HL-60/S4 treated with retinoic acid at 250 ng/mL for 4 days and 3 days (cell line): Measurements from ENCODE around the gene CREG2.
"Not testable (repeated sequence)": the region's sequence is repeated elsewhere in the genome, so short reads cannot be mapped to it uniquely, and the experiment has no call there.

Experiments used
- in situ Hi-C: fragments of 300-500 bp; cut with MboI; formaldehyde crosslinking; loops from 2 replicates; pipeline ENCODE4 v1.7.0; 2022; ENCODE audit warnings: low sequenced_read_pairs

The CREG2 gene

DNA sequence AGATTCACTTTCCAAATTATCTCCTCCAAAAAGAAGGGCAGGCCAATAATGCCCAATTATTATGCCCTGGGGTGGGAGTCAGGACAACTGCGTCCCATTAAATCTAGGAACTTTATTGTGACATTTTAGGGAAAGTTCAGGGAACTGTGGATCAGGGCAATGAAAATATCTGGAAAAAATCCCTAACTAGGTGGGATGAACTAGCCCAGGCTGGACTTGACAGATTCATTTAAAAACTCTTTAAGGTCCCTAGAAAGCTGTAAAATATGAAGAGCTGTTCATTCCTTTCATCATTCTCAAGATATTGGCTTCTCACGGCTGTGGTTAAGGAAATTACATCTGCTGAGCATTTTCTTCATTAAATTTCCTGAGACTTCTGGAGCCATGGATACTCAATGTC, 8.2 kb downstream of the CREG2 start:
- in situ Hi-C loops: no loop called here

DNA sequence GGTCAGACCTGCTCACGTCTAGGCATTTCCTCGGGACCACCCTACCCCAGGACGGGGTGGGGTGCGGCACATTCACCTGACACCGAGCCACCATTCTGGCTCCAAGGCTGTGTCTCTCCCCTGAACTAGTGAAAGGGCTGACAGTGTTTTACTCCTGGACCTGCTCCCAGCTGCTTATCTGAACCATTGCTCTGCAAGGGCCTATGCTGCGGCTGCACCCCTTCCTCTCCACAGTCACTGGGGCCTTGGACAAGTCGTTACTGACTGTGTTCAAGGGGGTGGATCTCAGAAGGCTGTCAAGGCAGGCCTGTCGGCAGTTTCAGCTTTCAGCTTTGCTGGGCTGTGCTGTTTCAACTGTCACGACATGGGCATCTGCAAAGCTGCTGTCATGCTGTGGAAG, 11.7 kb downstream of the CREG2 start:
- in situ Hi-C loops: no loop called here

DNA sequence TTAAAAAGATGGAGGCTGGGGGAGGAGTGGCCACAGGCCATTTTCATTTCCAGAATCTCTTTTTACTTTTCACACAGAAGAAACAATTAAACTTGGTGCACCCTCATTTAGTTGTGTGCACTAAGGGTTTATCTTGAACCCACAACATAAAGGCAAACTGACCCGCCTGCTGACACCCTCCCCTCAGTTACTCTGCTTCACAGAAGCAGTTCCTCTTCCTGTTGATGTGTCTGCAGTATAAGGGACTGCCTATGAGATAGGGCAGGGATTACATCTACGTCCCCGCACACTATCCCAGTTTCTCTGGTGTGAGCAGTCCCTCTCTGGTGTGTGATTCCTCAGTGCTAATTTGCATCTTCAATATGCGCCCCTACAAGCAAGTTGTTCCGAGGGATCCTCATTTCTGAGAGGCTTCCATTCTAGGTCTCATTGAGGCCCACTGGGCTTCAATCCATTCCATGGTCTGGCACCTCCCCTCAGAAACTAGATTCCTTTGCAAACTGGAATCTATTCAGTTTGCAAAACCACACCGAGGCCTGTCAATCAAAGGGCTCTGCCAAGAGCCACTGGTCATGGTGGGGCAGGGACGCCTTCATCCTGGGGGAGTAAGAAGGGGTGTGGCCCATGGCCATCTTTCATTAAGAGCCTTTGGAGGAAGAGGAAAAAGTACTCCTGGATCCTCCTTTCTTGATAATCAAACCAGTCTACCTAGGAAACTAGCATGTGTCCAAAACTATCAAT, 12.3 kb downstream of the CREG2 start:
- in situ Hi-C loops: no loop called here

DNA sequence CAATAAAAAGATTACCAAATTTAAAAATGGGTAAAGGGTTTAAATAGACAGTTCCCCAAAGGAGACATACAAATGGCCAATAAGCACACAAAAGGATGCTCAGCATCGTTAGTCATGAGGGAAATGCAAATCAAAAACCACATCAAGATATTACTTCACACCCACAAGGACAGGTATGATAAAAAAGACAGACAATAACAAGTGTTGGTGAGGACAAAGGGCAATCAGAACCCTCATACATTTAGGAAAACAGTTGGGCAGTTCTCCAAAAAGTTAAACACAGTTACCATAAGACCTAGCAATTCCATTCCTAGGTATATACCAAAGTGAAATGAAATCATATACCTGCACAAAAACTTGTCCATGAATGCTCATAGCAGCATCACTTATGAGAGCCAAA, 14.5 kb downstream of the CREG2 start:
- in situ Hi-C loops: no loop called here

DNA sequence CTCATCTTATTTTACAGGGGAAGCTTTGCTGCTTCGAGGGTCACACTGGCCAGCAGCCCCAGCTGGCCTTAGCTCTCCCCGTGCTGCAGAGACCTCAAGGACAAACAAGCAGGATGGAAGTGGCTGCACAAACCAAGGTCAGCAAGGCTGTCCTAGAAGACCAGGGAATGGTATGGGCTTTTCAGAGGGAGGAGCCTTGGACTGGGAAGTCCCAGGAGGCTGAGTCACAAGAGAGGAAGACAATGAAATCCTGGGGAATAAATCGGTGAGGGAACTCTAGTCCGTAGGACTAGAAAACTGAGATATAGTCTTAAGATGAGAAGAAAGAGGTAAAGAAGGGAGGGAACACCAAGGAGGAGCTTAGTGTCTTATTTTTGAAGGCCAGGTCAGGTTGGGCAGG, 15.7 kb downstream of the CREG2 start:
- in situ Hi-C loops: no loop called here

DNA sequence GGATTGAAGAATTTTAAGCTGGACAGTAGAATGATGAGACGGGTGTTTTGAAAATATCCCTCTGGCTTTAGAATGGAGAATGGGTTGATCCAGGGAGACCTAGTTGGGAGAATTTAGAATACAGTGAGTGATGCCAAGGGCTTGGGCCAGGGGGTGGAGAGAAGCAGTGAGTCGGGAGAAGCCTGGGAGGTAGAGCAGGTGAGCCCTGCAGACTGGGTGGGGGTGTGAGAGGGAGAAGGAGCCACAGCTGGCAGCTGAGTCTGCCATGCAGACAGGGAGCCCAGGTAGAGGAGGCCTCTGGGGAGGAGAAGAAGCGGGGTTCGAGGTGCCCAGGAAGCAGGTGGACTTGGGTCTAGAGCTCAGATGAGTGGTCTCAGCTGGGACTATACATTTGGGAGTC, 18.2 kb downstream of the CREG2 start:
- in situ Hi-C loops: no loop called here

DNA sequence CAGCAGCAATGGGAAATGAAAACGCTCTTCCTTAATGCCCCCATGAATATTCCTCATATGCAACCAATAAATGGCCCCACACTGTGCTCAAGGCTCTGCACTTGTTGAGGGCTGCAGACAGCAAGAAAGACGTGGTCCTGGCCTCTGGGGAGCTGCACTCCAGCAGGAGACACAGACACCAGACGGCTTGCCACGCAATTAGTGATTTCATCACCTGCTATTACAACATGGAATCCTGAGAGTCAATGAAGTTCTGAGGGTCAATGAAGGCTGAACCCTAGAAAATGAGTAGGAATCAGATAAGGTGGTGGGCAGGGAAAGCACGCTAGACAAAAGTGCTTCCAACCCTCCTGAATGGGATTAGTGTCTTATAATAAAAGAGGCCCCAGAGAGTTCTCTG, 18.9 kb downstream of the CREG2 start:
- in situ Hi-C loops: no loop called here

DNA sequence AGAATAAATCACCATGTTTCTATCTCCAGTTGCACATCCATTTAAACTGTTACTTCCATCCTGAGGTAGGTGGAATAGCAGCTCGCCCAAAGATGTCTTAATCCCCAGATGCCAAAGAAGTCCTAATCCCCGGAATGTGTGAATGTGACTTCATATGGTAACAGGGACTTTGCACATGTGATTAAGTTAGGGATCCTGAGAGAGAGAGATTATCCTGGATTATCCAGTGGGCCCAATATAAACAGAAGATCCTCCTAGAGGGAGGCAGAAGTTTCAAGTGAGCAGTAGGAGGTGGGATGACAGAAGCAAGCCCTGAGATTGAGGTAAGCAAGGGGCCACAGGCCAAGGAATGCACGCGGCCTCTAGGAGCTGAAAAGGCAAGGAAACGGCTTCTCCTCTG, 19.8 kb downstream of the CREG2 start:
- in situ Hi-C loops: no loop called here

DNA sequence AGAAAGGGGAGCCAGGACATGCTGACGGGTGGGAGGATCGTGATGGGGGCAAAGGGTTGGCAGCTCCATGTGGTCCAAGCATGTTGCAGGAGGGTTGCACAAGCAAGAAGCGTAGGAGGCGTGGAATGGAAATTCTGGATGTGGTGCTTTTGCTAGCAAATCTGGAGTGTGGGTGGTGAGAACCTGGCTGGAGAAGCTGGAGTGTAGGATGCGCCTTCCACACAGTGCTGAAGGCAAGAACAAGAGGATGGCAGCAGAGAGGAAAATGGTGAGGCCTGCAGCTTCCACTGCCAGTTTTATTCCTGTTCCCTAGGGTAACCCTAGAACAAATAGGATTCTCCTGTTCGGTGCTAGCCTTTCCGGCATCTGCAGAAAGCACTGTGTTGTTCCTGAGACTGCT, 22.4 kb downstream of the CREG2 start:
- in situ Hi-C loops: no loop called here

DNA sequence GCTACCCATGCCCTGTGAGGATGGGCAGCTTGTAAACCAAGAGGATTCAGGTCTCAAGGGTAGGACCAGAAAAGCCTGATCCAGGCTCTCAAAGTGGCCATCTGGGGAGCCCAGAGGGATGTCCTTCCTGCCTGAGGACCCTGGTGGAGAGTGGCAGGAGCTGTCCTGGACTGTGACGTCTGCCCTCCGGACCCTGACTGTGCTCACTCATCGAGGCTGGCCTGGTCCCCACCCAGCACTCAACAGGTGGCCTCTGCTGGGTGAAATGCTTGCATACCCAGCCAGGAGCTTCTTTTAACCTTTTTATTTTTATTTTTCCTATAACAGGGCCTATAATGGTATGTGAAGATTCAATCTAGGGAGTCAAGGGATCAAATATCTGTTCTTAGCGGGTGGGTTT, 24.5 kb downstream of the CREG2 start:
- in situ Hi-C loops: no loop called here

DNA sequence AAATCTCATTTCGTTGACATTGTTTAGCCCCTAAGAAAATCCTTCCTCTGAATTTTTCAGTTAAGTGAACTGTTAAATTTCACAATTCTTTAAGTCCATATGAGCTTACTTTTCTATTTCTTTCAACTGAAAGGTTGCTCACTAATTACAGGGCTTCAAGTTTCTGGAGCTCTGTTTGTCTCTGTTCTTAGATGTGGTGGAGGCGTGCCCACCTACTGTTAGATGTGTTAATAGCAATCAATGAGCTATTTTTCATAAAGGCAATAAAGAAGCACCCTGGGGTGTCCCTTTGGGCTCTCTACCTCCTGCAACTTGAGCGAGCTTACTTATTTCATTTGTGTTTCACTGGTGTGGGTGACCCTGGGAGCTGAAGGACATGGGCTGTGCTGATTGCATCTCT, 25.0 kb downstream of the CREG2 start:
- in situ Hi-C loops: no loop called here

DNA sequence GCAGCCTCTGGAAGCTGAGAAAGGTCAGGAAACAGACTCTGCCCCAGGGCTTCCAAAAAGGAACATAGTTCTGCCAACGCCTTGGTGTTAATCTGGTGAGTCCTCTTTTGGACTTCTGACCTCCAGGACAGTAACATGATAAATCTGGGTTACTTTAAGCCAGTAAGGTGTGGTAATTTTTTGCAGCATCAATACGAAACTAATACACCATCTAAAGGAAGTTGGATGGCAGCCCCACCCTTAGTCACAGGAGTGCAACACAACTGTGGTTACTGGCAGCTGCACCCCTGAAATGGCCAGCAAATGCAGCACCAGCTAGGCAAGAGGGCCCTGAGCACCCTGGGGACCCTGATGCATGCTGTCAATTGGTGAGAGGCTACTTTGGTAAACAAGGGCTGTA, 25.8 kb downstream of the CREG2 start:
- in situ Hi-C loops: no loop called here

DNA sequence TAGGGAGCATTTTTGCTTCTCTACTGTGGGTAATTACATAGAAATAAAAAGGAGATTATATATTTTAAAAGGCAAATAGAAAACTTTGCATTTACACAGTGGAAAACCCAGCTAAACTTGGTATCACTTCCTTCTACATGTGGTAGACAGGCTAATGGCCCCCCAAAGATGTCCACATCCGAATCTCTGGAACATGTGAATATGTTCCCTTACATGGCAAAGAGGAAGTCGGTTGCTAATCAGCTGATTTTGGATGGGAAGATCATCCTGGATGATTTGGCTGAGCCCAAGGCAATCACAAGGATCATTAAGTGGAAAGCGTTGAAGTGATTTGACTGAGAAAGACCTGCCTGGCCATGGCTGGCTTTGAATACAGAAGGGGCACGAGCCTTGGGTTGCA, 26.2 kb downstream of the CREG2 start:
- in situ Hi-C loops: no loop called here

DNA sequence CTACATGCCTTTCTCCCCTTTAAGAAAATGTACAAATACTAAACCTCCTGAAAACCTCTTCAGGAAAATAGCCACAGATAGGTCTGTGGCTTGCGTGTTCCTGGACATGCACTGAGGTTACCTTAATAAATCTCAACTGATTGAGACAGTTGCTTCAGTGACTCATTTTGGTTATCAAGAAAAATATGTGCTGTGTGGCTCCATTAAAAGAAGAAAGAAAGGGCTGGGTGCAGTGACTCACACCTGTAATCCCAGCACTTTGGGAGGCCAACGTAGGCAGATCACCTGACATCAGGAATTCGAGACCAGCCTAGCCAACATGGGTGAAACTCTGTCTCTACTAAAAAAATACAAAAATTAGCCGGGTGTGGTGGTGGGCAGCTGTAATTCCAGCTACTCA, 27.1 kb downstream of the CREG2 start:
- in situ Hi-C loops: no loop called here

DNA sequence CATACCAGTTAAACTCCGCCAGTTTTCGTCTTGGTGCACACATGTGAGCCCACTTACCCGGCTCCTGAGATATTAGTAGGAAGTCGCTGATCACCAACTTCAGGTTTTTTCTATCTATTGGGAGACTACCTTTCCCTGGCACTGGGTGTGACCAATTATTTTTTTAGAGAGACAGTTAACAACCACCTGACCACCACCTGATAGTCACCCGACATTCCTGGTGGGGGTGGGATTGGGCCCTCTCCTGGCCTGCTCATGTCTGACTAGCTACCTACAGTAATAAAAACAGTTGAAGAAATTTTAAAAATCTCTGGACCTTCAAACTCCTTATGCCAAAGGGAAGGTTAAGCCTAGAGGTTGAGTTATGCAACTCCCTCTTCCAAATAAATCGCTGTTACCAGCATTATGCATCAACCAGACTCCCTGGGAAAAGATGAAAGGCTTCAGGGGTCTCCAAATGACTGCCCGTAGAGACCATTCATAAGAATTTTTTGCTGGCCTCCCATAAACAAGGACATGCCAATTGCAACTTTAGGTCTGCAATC, 27.8 kb downstream of the CREG2 start:
- in situ Hi-C loops: no loop called here

DNA sequence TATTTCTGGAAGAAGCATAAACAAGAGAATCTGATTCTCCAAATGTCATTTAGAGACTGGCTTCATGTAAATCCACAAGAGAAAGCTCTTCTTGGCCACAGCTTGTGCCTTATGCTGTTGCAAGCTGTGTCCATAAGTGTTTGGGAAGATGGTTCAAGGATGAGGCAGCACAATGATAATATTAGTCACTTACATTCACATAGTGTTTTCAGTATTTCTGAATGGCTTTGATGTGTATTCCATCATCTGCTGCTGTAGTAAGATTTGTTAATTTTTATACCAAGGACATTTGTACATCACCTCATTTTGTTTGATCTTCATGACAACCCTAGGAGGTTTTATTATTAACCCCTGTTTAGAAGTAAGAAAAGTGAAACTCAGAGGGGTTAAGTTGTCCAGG, 29.9 kb downstream of the CREG2 start:
- in situ Hi-C loops: no loop called here

DNA sequence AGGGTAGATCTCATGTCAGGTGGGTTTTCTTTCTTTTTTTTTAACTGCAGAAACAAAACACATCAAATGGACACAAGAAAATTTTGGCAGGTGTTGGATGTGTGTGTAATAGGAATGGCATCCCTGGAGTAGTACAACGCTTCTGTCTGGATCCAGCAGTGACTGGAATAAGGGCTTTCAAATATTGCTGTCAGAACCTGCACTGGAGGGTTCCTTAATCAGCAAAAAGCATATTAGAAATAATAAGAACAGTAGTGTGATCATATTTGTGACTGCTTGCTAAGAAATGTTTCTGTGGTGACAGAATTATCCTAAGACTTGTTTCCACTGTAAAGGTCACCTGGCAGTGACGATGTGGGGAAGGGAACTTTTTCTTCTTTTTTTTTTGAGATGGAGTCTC, 30.8 kb downstream of the CREG2 start:
- in situ Hi-C loops: no loop called here

DNA sequence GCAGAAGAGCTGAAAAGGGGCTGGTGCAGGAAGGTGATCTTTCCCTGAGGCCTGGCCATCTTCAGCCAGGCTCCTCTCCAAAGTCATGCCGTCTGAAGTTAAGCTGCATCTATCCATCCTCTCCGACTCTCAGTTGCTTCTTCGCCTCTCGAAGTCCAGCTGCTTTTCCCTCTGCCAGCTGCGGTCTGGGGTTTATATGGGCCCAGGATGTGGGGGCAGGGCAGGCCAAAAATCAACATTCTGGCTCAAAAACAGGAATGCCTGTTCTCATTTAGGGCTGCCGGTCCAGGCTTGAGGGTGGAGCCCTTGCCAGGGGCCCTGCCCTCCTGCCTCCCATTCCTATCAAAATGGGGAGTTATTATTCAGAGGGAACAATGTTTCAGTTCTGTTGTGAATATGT, 31.2 kb downstream of the CREG2 start:
- in situ Hi-C loops: no loop called here

DNA sequence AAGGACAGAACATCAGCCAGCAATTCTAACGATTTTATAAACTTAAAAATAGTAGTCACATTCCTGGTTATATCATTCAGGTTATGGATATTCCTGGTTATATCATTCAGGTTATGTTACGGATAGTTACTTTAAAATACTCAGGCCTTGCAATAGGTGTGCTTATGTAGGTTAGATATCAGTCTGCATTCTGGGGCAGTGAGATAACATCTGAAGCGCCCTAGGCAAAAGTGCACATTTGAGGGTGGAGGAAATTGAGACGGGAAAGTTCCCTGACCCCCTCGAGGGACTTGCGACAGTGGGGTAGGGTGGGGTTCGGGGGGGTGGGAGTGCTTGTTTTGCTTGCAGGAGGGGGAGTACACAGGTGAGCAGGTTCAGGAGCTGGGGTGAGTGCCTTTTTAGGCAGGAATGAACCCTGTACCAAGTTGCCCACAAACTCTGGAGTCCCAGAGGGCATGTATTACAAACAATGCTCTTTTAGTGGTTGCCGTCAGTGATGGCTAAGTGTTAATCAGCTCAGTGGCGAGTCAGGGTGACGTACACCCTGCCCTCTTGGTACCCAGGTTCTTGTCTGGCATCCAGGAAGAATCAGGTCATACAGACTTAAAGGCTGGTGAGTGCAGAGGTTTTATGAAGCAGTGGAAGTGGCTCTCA, 31.8 kb downstream of the CREG2 start:
- in situ Hi-C loops: no loop called here

DNA sequence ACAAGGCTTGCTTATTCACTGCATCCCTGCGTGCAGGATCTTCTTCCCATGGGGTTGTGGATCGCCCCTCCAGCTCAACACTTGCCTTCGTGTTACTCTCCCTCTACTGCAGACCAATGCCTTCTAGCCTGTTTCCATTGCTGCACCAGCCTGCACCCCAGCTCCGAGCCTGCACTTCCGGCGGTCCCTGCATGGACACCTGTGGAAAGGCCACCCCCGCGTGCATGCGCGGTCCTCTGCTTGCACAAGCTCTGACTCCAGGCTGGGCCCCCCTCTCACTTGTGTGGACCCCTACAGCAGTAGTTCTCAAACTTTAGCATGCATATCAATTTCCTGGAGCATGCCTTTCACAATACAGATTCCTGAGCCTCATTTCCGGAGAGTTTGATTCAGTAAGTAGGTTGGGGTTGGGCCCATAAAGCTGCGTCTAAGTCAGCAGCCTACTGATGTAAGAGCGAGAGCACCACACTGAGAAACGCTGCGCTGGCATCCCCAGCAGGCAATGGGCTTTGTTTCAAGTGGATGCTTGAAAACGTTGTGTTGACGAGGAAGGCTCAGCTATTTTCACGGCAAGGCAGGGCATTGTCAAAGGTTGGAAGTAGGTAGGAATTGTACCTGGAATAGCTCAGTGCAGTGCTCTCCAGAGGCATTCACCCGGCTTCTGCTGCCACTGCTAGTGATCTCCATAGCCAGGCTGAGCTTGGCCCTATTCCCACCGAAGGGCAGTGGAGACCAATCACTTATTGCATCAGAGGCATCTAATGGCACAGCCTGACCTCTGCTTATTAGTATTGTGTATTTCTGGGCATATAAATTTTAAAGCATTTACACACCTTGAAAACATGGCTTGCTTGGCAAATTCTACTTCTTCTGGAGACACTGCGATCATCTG, 32.6 kb downstream of the CREG2 start:
- in situ Hi-C loops: no loop called here

DNA sequence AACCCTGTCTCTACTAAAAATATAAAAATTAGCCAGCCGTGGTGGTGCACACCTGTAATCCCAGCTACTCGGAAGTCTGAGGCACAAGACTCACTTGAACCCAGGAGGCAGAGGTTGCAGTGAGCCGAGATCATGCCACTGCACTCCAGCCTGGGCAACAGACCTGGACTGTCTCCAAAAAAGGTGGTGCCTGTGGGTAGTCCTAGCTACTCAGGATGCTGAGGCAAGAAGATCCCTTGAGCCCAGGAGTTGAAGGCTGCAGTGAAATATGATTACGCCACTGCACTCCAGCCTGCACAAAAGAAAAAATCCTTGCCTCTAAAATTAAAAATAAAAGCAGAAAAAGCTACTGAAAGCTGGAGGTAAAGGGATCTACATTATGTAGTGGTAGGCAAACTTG, 34.7 kb downstream of the CREG2 start:
- in situ Hi-C loops: not testable (repeated sequence)

DNA sequence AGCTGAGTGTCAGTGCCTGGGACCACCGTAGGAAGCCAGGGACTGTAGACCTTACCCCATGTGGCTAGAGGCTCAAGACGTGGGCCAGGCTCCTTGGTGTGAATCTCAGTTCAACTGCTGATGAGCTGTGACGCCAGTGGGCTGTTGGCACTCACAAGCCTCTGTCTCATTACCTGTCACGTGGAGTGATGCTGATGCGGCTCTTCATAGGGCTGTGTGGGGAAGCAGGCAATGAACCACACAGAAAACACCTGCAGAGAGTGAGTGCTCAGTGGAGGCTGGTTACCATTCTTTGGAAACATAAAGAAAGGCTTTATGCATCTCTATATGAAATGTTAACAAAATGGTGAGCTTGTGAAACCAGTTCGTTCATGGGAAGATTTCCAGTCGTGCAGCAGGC, 36.1 kb downstream of the CREG2 start:
- in situ Hi-C loops: no loop called here
